GM12878 (cell line): Measurements from ENCODE around the gene GOLIM4. TPM values are rescaled to one million over a fixed set of nuclear protein-coding genes. Genes with fewer than 3 reads are reported as not detected.

ENCODE experiments used
- ATAC-seq: fragments of 200-7000 bp; cut with Tn5 transposase; 3 replicates; pipeline ENCODE4 v1.9.1; 2020; ENCODE audit warnings: mild to moderate bottlenecking, moderate library complexity
- BruUV-seq: library from RNA; stranded (reverse); fragments of 400-500 nt; replicated peaks from 2 replicates; lab custom pipeline; 2021; lab: Mats Ljungman, UMichigan
- CTCF ChIA-PET: fragments of 300-600 bp; sonication (Branson Sonifier 250); formaldehyde crosslinking; extraction: SDS; loops from one replicate; lab custom pipeline; 2021; ENCODE audit warnings: inconsistent platforms; lab: Yijun Ruan, JAX
- POLR2A ChIA-PET: fragments of 350-600 bp; formaldehyde crosslinking; extraction: SDS; loops from one replicate; lab custom pipeline; 2021; ENCODE audit warnings: inconsistent platforms; lab: Charles Lee
- RAD21 ChIA-PET: fragments of 300-600 bp; sonication (Branson Sonifier 250); formaldehyde crosslinking; loops from one replicate; lab custom pipeline; 2023; ENCODE audit warnings: antibody characterized with exemption; ENCODE audit not compliant: unreplicated experiment; lab: Charles Lee
- SMC1A ChIA-PET: fragments of 300-600 bp; sonication (Branson Sonifier 250); formaldehyde crosslinking; loops from one replicate; lab custom pipeline; 2023; ENCODE audit not compliant: unreplicated experiment, uncharacterized antibody; lab: Charles Lee
- DNase-seq: peaks from one replicate; pipeline ENCODE4 v3.0.0-alpha.2; 2011; ENCODE audit warnings: low read depth, low spot score
- FAIRE-seq: peaks from 3 replicates; lab custom pipeline; 2011; peaks lifted over from hg19 to GRCh38; lab: Jason Lieb, UNC
- H2AFZ ChIP-seq: 2 replicates; pipeline ENCODE4 v1.6.0; 2011; ENCODE audit warnings: low read depth, low read length, control low read depth; ENCODE audit not compliant: control insufficient read depth
- H3K27ac ChIP-seq: 2 replicates; pipeline ENCODE4 v1.5.1; 2011; ENCODE audit warnings: control low read depth; ENCODE audit not compliant: control insufficient read depth, insufficient read depth
- H3K27me3 ChIP-seq, 2 experiments: replicated peaks in 1 of 2; 2 replicates each; pipeline versions ENCODE4 v1.6.0 to v1.6.1; 2011; ENCODE audit warnings: low read length in 1 of 2; ENCODE audit not compliant: control insufficient read depth in 2 of 2, insufficient read depth in 2 of 2
- H3K36me3 ChIP-seq, 2 experiments: 2 replicates each; pipeline ENCODE4 v1.5.1; 2011; ENCODE audit warnings: low read length in 1 of 2; ENCODE audit not compliant: control insufficient read depth in 2 of 2, insufficient read depth in 2 of 2
- H3K4me1 ChIP-seq: 2 replicates; pipeline ENCODE4 v1.6.1; 2011; ENCODE audit warnings: mild to moderate bottlenecking, low read length, moderate library complexity, mixed read lengths; ENCODE audit not compliant: control insufficient read depth, insufficient read depth
- H3K4me2 ChIP-seq: 2 replicates; pipeline ENCODE4 v1.6.0; 2011; ENCODE audit warnings: control low read depth; ENCODE audit not compliant: control insufficient read depth, insufficient read depth
- H3K4me3 ChIP-seq: fragments of 200-600 bp; sonication (generic); 2 replicates; pipeline ENCODE4 v1.5.1; 2016
- H3K79me2 ChIP-seq: 2 replicates; pipeline ENCODE4 v1.6.0; 2011; ENCODE audit warnings: low read length; ENCODE audit not compliant: control insufficient read depth, insufficient read depth
- H3K9ac ChIP-seq: 2 replicates; pipeline ENCODE4 v1.8.0; 2011; ENCODE audit warnings: low read length, control low read depth, mixed read lengths; ENCODE audit not compliant: control insufficient read depth, insufficient read depth
- H3K9me3 ChIP-seq: replicated peaks from 3 replicates; pipeline ENCODE4 v1.5.1; 2011; ENCODE audit warnings: mild to moderate bottlenecking, low read length; ENCODE audit not compliant: control insufficient read depth, insufficient read depth
- H4K20me1 ChIP-seq: 2 replicates; pipeline ENCODE4 v1.6.0; 2011; ENCODE audit not compliant: control insufficient read depth, insufficient read depth
- CBFB ChIP-seq: IDR thresholded peaks from 2 replicates; pipeline ENCODE4 v1.6.1; 2016; ENCODE audit warnings: antibody characterized with exemption, low read depth
- CBX5 ChIP-seq: sonication (generic); IDR thresholded peaks from 2 replicates; pipeline ENCODE4 v1.6.1; 2016; ENCODE audit warnings: low read depth, moderate library complexity, mild to moderate bottlenecking, inconsistent platforms
- LARP7 ChIP-seq: fragments of 450-650 bp; IDR thresholded peaks from 2 replicates; pipeline ENCODE4 v1.6.1; 2017; ENCODE audit warnings: mild to moderate bottlenecking
- NR2C1 ChIP-seq: fragments of 450-650 bp; IDR thresholded peaks from 2 replicates; pipeline ENCODE4 v1.6.1; 2017; ENCODE audit warnings: antibody characterized with exemption, mild to moderate bottlenecking, moderate library complexity
- PAX5 ChIP-seq: IDR thresholded peaks from 2 replicates; pipeline ENCODE4 v1.6.1; 2011; ENCODE audit warnings: low read depth, low read length, borderline replicate concordance
- POLR2AphosphoS5 ChIP-seq: IDR thresholded peaks from 2 replicates; pipeline ENCODE4 v1.6.1; 2011; ENCODE audit warnings: mild to moderate bottlenecking, low read length, inconsistent platforms
- RAD21 ChIP-seq: IDR thresholded peaks from 2 replicates; pipeline ENCODE4 v1.6.1; 2011; ENCODE audit warnings: mild to moderate bottlenecking, low read depth, low read length, moderate library complexity; ENCODE audit not compliant: insufficient read depth
- RUNX3 ChIP-seq: IDR thresholded peaks from 2 replicates; pipeline ENCODE4 v1.6.1; 2012; ENCODE audit warnings: low read length, inconsistent platforms
- SIN3A ChIP-seq: IDR thresholded peaks from 2 replicates; pipeline ENCODE4 v1.6.1; 2012; ENCODE audit warnings: low read depth, low read length, improper control_type of control experiment
- SUZ12 ChIP-seq: fragments of 200-600 bp; sonication (generic); IDR thresholded peaks from one replicate; pipeline ENCODE4 v1.6.1; 2018; ENCODE audit warnings: antibody characterized with exemption, mild to moderate bottlenecking; ENCODE audit not compliant: unreplicated experiment
- TARDBP ChIP-seq: IDR thresholded peaks from 2 replicates; pipeline ENCODE4 v1.6.1; 2016; ENCODE audit warnings: borderline replicate concordance
- TCF3 ChIP-seq: IDR thresholded peaks from 2 replicates; pipeline ENCODE4 v1.6.1; 2012; ENCODE audit warnings: low read depth, mild to moderate bottlenecking, low read length, borderline replicate concordance; ENCODE audit not compliant: insufficient read depth
- YBX1 ChIP-seq: fragments of 450-650 bp; IDR thresholded peaks from 2 replicates; pipeline ENCODE4 v1.6.1; 2016; ENCODE audit warnings: antibody characterized with exemption
- WGBS: methylation state at CpG from one replicate; pipeline ENCODE4 v1.1.6; 2016; ENCODE audit warnings: low lambda C conversion rate; ENCODE audit not compliant: insufficient replicate concordance, insufficient coverage; ENCODE audit errors: missing lambda C conversion rate; 5-methylcytosine and 5-hydroxymethylcytosine counted together
- in situ Hi-C: fragments of 300-500 bp; cut with MboI; formaldehyde crosslinking; loops from 9 replicates; pipeline ENCODE4 v1.14.3; 2018; ENCODE audit warnings: mixed read lengths
- intact Hi-C: fragments of 100-400 bp; cut with micrococcal nuclease; formaldehyde crosslinking; loops from one replicate; pipeline ENCODE4 v1.14.2; 2022; ENCODE audit not compliant: unreplicated experiment
- polyA plus RNA-seq, 11 experiments: library from polyadenylated mRNA; depleted of rRNA in 4 of 11; unstranded in 6 of 11; stranded (reverse) in 5 of 11; fragments of >200 nt; fragmentation: Nextera tagmentation in 4 of 11; fragmentation: Illumina TruSeq in 1 of 11; extraction: Ambion mirVana in 4 of 11; extraction: Trizol in 1 of 11; gene quantifications; 1 replicate in 1 of 11; 2 replicates in 10 of 11; pipeline versions ENCODE4 v1.2.1 to v1.2.3, GENCODE V29; 2011 to 2016; ENCODE audit warnings: inconsistent platforms in 2 of 11, missing spikeins in 2 of 11, low read depth in 1 of 11
- total RNA-seq, 4 experiments: library from RNA; depleted of rRNA in 3 of 4; stranded (reverse); fragments of >200 nt in 3 of 4; fragmentation: Illumina TruSeq in 1 of 4; extraction: Trizol in 1 of 4; gene quantifications; 2 replicates each; pipeline versions ENCODE4 v1.2.1 to v1.2.3, GENCODE V29; 2013 to 2021
- TF ChIP-seq, protein P1 (sequence below): fragments of 450-650 bp; IDR thresholded peaks from 2 replicates; pipeline ENCODE4 v1.6.1; 2017; ENCODE audit warnings: antibody characterized with exemption, mild to moderate bottlenecking, moderate library complexity
- TF ChIP-seq, protein P2 (sequence below): fragments of 450-650 bp; IDR thresholded peaks from 2 replicates; pipeline ENCODE4 v1.6.1; 2018; ENCODE audit warnings: mild to moderate bottlenecking, low read depth, moderate library complexity; ENCODE audit not compliant: partially characterized antibody

Gene GOLIM4
- total and polyA plus RNA-seq, 10 of the 15 experiments (the other 5 are each of a cell fraction or from before 2014, with no cell fraction given) = 11.1 to 32.4 (median 19.3) TPM

DNA sequence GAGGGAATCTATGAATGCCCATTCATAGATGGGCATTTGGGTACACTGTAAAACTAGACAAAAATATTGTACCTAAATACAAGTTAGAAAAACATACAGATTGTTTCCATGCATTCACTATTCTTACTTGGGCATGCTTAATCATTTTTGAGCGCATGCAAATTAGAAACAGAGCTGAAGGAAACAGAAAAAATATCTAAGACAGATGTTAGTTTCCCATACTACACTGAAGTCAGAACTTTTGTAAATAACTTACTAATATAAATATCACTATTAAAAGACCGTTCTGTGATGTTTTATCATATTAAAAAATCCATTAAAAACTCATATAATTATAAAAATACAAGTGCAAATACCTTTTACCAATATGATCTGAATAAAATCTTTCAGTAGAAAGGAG lies 58.7 kb downstream of the GOLIM4 start:
- intact Hi-C loops = no loop called here
- no peak overlapping the region for H2AFZ ChIP-seq
- DNase-seq (no peak), ATAC-seq (no peak), FAIRE-seq (no peak)
- no peak overlapping the region for H3K9ac ChIP-seq
- ChIA-PET SMC1A (no interaction called here), POLR2A (no interaction called here), RAD21 (no interaction called here), CTCF (interaction anchor here (1.0 kb wide), 1 partner anchor 10 kb away, joined by 6 read pairs; no protein-coding TSS in a partner anchor)
- no peaks in the 10 kb centered on the region for H4K20me1 ChIP-seq
- no peak overlapping the region for H3K4me2 ChIP-seq
- peaks cover 7 to 8% of the 10 kb centered on the region in 2 experiments for H3K36me3 ChIP-seq
- WGBS = 97% methylated on average over 2 of the region's 2 CpGs
- no TSS peak for BruUV-seq
- no peak overlapping the region for H3K4me3 ChIP-seq
- H3K27me3 ChIP-seq = no peaks in the 10 kb centered on the region
- in situ Hi-C loops = no loop called here
- H3K79me2 ChIP-seq = no peaks in the 10 kb centered on the region
- H3K4me1 ChIP-seq = no peaks in the 10 kb centered on the region
- no peaks in the 10 kb centered on the region for H3K9me3 ChIP-seq
- H3K27ac ChIP-seq = no peak overlapping the region
- TF ChIP-seq YBX1 (no peak), SUZ12 (no peak), CBX5 (no peak), SIN3A (no peak), RAD21 (no peak), POLR2AphosphoS5 (no peak), RUNX3 (no peak), TCF3 (no peak)
- TF ChIP-seq, all 136 proteins: peak for 0

DNA sequence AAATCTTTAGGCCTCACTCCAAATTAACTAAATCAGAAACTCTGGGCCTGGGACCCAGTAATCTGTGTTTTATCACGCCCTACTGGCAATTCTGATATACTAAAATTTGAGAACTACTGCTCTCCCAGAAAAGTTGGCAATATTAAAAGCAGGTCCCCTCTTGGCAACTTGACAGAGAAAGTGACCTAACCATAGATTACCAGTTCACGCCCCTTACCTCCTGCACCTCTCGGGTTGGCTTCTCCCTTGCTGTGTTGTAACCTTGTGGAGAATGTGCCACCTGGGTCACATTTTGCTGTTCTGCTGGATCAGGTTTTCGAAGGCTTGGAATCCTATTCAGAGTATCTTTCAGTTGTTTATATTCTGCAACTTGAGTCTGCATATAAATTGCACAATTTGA lies 59.1 kb downstream of the GOLIM4 start:
- in situ Hi-C loops = no loop called here
- peaks cover 7 to 8% of the 10 kb centered on the region in 2 experiments for H3K36me3 ChIP-seq
- TF ChIP-seq NR2C1 (no peak), LARP7 (no peak), TARDBP (no peak), SIN3A (no peak), CBFB (no peak), PAX5 (no peak)
- TF ChIP-seq, protein P1, sequence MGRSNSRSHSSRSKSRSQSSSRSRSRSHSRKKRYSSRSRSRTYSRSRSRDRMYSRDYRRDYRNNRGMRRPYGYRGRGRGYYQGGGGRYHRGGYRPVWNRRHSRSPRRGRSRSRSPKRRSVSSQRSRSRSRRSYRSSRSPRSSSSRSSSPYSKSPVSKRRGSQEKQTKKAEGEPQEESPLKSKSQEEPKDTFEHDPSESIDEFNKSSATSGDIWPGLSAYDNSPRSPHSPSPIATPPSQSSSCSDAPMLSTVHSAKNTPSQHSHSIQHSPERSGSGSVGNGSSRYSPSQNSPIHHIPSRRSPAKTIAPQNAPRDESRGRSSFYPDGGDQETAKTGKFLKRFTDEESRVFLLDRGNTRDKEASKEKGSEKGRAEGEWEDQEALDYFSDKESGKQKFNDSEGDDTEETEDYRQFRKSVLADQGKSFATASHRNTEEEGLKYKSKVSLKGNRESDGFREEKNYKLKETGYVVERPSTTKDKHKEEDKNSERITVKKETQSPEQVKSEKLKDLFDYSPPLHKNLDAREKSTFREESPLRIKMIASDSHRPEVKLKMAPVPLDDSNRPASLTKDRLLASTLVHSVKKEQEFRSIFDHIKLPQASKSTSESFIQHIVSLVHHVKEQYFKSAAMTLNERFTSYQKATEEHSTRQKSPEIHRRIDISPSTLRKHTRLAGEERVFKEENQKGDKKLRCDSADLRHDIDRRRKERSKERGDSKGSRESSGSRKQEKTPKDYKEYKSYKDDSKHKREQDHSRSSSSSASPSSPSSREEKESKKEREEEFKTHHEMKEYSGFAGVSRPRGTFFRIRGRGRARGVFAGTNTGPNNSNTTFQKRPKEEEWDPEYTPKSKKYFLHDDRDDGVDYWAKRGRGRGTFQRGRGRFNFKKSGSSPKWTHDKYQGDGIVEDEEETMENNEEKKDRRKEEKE = no peak
- TF ChIP-seq, protein P2, sequence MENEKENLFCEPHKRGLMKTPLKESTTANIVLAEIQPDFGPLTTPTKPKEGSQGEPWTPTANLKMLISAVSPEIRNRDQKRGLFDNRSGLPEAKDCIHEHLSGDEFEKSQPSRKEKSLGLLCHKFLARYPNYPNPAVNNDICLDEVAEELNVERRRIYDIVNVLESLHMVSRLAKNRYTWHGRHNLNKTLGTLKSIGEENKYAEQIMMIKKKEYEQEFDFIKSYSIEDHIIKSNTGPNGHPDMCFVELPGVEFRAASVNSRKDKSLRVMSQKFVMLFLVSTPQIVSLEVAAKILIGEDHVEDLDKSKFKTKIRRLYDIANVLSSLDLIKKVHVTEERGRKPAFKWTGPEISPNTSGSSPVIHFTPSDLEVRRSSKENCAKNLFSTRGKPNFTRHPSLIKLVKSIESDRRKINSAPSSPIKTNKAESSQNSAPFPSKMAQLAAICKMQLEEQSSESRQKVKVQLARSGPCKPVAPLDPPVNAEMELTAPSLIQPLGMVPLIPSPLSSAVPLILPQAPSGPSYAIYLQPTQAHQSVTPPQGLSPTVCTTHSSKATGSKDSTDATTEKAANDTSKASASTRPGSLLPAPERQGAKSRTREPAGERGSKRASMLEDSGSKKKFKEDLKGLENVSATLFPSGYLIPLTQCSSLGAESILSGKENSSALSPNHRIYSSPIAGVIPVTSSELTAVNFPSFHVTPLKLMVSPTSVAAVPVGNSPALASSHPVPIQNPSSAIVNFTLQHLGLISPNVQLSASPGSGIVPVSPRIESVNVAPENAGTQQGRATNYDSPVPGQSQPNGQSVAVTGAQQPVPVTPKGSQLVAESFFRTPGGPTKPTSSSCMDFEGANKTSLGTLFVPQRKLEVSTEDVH = no peak

More for the DNA sequence above, 59.1 kb downstream of the GOLIM4 start:
- 100% methylated on average over 4 of the region's 4 CpGs for WGBS
- no peaks in the 10 kb centered on the region for H4K20me1 ChIP-seq
- H3K4me1 ChIP-seq = no peaks in the 10 kb centered on the region
- H3K27ac ChIP-seq = no peak overlapping the region
- intact Hi-C loops = no loop called here
- ATAC-seq (no peak), DNase-seq (no peak), FAIRE-seq (no peak)
- CTCF ChIA-PET = interaction anchor here (1.2 kb wide), 1 partner anchor 10 kb away, joined by 3 read pairs; no protein-coding TSS in a partner anchor
- no peak overlapping the region for H2AFZ ChIP-seq
- H3K9me3 ChIP-seq = no peaks in the 10 kb centered on the region
- SMC1A ChIA-PET = no interaction called here
- no TSS peak for BruUV-seq
- no peak overlapping the region for H3K9ac ChIP-seq
- H3K4me2 ChIP-seq = no peak overlapping the region
- no peaks in the 10 kb centered on the region for H3K79me2 ChIP-seq
- H3K27me3 ChIP-seq = no peaks in the 10 kb centered on the region
- RAD21 ChIA-PET = no interaction called here
- POLR2A ChIA-PET = no interaction called here
- H3K4me3 ChIP-seq = no peak overlapping the region
